Measurements from ENCODE around the gene TCF4.

GRCh38 chr18:55396979-55397378 is 191.0 kb downstream of the TCF4 start:
- no peak for TF ChIP-seq ISL1 (CRISPR knock-in tag; IDR thresholded peaks at IDR 0.05)
- TF ChIP-seq PPARA (CRISPR knock-in tag; IDR thresholded peaks at IDR 0.05; ENCODE audit: borderline replicate concordance): no peak

Measured in SK-N-SH treated with all-trans-retinoic acid at 6 μM for 48 hours (cell line).